ENCODE results near the gene ZNF280B. TPM values are rescaled to one million over a fixed set of nuclear protein-coding genes. Genes with fewer than 3 reads are reported as not detected.

Gene ZNF280B
- polyA plus RNA-seq, 1 donor from 2014 or later: 0.98 TPM

GRCh38 chr22:22520667-22521602 lies 12.4 kb upstream of the ZNF280B start:
- Histone ChIP-seq H3K9ac (ENCODE audit: low read length) (no peak overlapping the region), H3K9me2 (ENCODE audit: insufficient read depth, low read length) (no peaks in the 10 kb centered on the region), H3K4me2 (ENCODE audit: low read length) (no peak overlapping the region), H2AFZ (ENCODE audit: low read depth, low read length) (no peak overlapping the region), H3K27me3 (ENCODE audit: insufficient read depth, low read depth, low read length) (no peaks in the 10 kb centered on the region), H4K20me1 (ENCODE audit: insufficient read depth) (no peaks in the 10 kb centered on the region), H3K79me2 (replicated peaks; ENCODE audit: insufficient read depth, low read length) (no peaks in the 10 kb centered on the region), H3K27ac (ENCODE audit: low read length) (no peak overlapping the region), H3K36me3 (ENCODE audit: insufficient read depth, low read length) (no peaks in the 10 kb centered on the region), H3K9me3 (ENCODE audit: low read length) (no peaks in the 10 kb centered on the region), H3F3A (ENCODE audit: insufficient read depth, low read length, poor library complexity, severe bottlenecking) (no peaks in the 10 kb centered on the region), H3K4me3 (ENCODE audit: low read length) (no peak overlapping the region)
- TF ChIP-seq CTCF (IDR thresholded peaks at IDR 0.05; ENCODE audit: poor library complexity, severe bottlenecking) (no peak), SMC3 (conservative IDR thresholded peaks at IDR 0.05; ENCODE audit: poor library complexity) (no peak), TAF1 (IDR thresholded peaks at IDR 0.05; ENCODE audit: low read depth) (no peak), POLR2AphosphoS5 (IDR thresholded peaks at IDR 0.05) (no peak), EZH2 (IDR thresholded peaks at IDR 0.05; ENCODE audit: borderline replicate concordance, insufficient read depth, low read length, poor library complexity, severe bottlenecking) (no peak), RAD21 (conservative IDR thresholded peaks at IDR 0.05) (no peak), MXI1 (conservative IDR thresholded peaks at IDR 0.05; ENCODE audit: poor library complexity, severe bottlenecking) (no peak), EP300 (conservative IDR thresholded peaks at IDR 0.05; ENCODE audit: poor library complexity, severe bottlenecking) (no peak)
- TF ChIP-seq, protein P1, sequence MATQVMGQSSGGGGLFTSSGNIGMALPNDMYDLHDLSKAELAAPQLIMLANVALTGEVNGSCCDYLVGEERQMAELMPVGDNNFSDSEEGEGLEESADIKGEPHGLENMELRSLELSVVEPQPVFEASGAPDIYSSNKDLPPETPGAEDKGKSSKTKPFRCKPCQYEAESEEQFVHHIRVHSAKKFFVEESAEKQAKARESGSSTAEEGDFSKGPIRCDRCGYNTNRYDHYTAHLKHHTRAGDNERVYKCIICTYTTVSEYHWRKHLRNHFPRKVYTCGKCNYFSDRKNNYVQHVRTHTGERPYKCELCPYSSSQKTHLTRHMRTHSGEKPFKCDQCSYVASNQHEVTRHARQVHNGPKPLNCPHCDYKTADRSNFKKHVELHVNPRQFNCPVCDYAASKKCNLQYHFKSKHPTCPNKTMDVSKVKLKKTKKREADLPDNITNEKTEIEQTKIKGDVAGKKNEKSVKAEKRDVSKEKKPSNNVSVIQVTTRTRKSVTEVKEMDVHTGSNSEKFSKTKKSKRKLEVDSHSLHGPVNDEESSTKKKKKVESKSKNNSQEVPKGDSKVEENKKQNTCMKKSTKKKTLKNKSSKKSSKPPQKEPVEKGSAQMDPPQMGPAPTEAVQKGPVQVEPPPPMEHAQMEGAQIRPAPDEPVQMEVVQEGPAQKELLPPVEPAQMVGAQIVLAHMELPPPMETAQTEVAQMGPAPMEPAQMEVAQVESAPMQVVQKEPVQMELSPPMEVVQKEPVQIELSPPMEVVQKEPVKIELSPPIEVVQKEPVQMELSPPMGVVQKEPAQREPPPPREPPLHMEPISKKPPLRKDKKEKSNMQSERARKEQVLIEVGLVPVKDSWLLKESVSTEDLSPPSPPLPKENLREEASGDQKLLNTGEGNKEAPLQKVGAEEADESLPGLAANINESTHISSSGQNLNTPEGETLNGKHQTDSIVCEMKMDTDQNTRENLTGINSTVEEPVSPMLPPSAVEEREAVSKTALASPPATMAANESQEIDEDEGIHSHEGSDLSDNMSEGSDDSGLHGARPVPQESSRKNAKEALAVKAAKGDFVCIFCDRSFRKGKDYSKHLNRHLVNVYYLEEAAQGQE (IDR thresholded peaks at IDR 0.05; ENCODE audit: borderline replicate concordance): no peak

- H3K4me2 ChIP-seq (ENCODE audit: low read length): no peak within 1 kb of the TSS
Observed at GRCh38 chr22:22520020-22520656, 11.6 kb upstream of the ZNF280B start, which contains the start of gene ZNF280A. Gene ZNF280A, minus strand, starts transcription at chr22:22520270. Its CDS starts 4,640 bp downstream, at chr22:22515630.

More at GRCh38 chr22:22520020-22520656, 11.6 kb upstream of the ZNF280B start, which contains the start of gene ZNF280A:
- Histone ChIP-seq H3K79me2 (replicated peaks; ENCODE audit: insufficient read depth, low read length) (no peaks in the 10 kb centered on the region), H3K27ac (ENCODE audit: low read length) (no peak within 1 kb of the TSS), H2AFZ (ENCODE audit: low read depth, low read length) (no peak within 1 kb of the TSS), H3K36me3 (ENCODE audit: insufficient read depth, low read length) (no peaks in the 10 kb centered on the region), H3K27me3 (ENCODE audit: insufficient read depth, low read depth, low read length) (no peaks in the 10 kb centered on the region), H3K9me2 (ENCODE audit: insufficient read depth, low read length) (no peaks in the 10 kb centered on the region), H4K20me1 (ENCODE audit: insufficient read depth) (no peaks in the 10 kb centered on the region), H3K9ac (ENCODE audit: low read length) (no peak within 1 kb of the TSS), H3K4me3 (ENCODE audit: low read length) (no peak within 1 kb of the TSS), H3K9me3 (ENCODE audit: low read length) (no peaks in the 10 kb centered on the region), H3F3A (ENCODE audit: insufficient read depth, low read length, poor library complexity, severe bottlenecking) (no peaks in the 10 kb centered on the region)
- TF ChIP-seq EZH2 (IDR thresholded peaks at IDR 0.05; ENCODE audit: borderline replicate concordance, insufficient read depth, low read length, poor library complexity, severe bottlenecking) (no peak), MXI1 (conservative IDR thresholded peaks at IDR 0.05; ENCODE audit: poor library complexity, severe bottlenecking) (no peak)
- TF ChIP-seq, protein P1 (IDR thresholded peaks at IDR 0.05; ENCODE audit: borderline replicate concordance): no peak

Data from neural cell (in vitro differentiated cells).